A673 (cell line): ENCODE data around the gene SELENOW. TPM values are rescaled to one million over a fixed set of nuclear protein-coding genes. Genes with fewer than 3 reads are reported as not detected.

Experiments
- BruUV-seq: library from RNA; stranded (reverse); fragments of 400-500 nt; replicated peaks from 2 replicates; lab custom pipeline; 2021; lab: Mats Ljungman, UMichigan
- CTCF ChIA-PET: fragments of 300-600 bp; sonication (Branson Sonifier 250); formaldehyde crosslinking; loops from one replicate; lab custom pipeline; 2022; ENCODE audit warnings: antibody characterized with exemption; lab: Charles Lee
- POLR2A ChIA-PET: fragments of 300-600 bp; sonication (Branson Sonifier 250); formaldehyde crosslinking; loops from one replicate; lab custom pipeline; 2022; ENCODE audit warnings: antibody characterized with exemption; ENCODE audit not compliant: low non-redundant PET; lab: Charles Lee
- DNase-seq: peaks from one replicate; pipeline ENCODE4 v3.0.0-alpha.2; 2015; ENCODE audit warnings: low spot score
- H3K27ac ChIP-seq: fragments of 200-600 bp; sonication (generic); 2 replicates; pipeline ENCODE4 v1.5.1; 2016; ENCODE audit warnings: mixed run types, low read depth, mild to moderate bottlenecking, mixed read lengths, antibody characterized with exemption, low read length; ENCODE audit not compliant: poor library complexity, severe bottlenecking
- H3K27me3 ChIP-seq: fragments of 200-600 bp; sonication (generic); replicated peaks from 2 replicates; pipeline ENCODE4 v1.6.1; 2017; ENCODE audit warnings: mixed run types, low read depth, mild to moderate bottlenecking, mixed read lengths, antibody characterized with exemption, low read length; ENCODE audit not compliant: insufficient read depth, poor library complexity
- H3K36me3 ChIP-seq: fragments of 200-600 bp; sonication (generic); 2 replicates; pipeline ENCODE4 v1.6.1; 2016; ENCODE audit warnings: mixed run types, mild to moderate bottlenecking, mixed read lengths, antibody characterized with exemption, low read length; ENCODE audit not compliant: insufficient read depth, poor library complexity, severe bottlenecking
- H3K4me1 ChIP-seq: fragments of 200-600 bp; sonication (generic); 2 replicates; pipeline ENCODE4 v1.6.1; 2017; ENCODE audit warnings: mixed run types, mild to moderate bottlenecking, mixed read lengths, antibody characterized with exemption, low read length; ENCODE audit not compliant: insufficient read depth, poor library complexity, severe bottlenecking
- H3K4me3 ChIP-seq: fragments of 200-600 bp; sonication (generic); 2 replicates; pipeline ENCODE4 v1.5.1; 2016; ENCODE audit warnings: low read depth, mixed run types, mild to moderate bottlenecking, mixed read lengths, low read length; ENCODE audit not compliant: poor library complexity, severe bottlenecking
- H3K9me3 ChIP-seq: fragments of 200-600 bp; sonication (generic); 2 replicates; pipeline ENCODE4 v1.6.1; 2016; ENCODE audit warnings: mixed run types, low read depth, mild to moderate bottlenecking, mixed read lengths, antibody characterized with exemption, low read length; ENCODE audit not compliant: poor library complexity, severe bottlenecking
- CTCF ChIP-seq: fragments of 300-800, 200-600 bp; sonication (generic); conservative IDR thresholded peaks from 2 replicates; pipeline ENCODE4 v1.5.1; 2017; ENCODE audit warnings: low read depth, mild to moderate bottlenecking, antibody characterized with exemption, low read length, moderate library complexity, mixed read lengths
- EZH2 ChIP-seq: fragments of 200-600 bp; sonication (generic); IDR thresholded peaks from 2 replicates; pipeline ENCODE4 v1.6.1; 2017; ENCODE audit warnings: borderline replicate concordance, low read depth, mild to moderate bottlenecking, mixed read lengths, antibody characterized with exemption, low read length; ENCODE audit not compliant: poor library complexity, severe bottlenecking
- intact Hi-C: fragments of 100-400 bp; cut with micrococcal nuclease; formaldehyde crosslinking; loops from one replicate; pipeline ENCODE4 v1.10.0; 2022; ENCODE audit not compliant: unreplicated experiment
- total RNA-seq: library from RNA; stranded (reverse); gene quantifications from 2 replicates; pipeline ENCODE4 v1.2.3, GENCODE V29; 2021

The SELENOW gene
- total RNA-seq, 1 experiment from 2014 or later = 107 TPM

GRCh38 chr19:47796785-47797184 lies 18.3 kb downstream of the SELENOW start:
- TF ChIP-seq CTCF (no peak), EZH2 (no peak)
- Histone ChIP-seq H3K27me3 (no peaks in the 10 kb centered on the region), H3K4me1 (no peaks in the 10 kb centered on the region), H3K36me3 (no peaks in the 10 kb centered on the region), H3K27ac (no peak overlapping the region), H3K9me3 (no peaks in the 10 kb centered on the region), H3K4me3 (no peak overlapping the region)
- ChIA-PET CTCF (no interaction called here), POLR2A (no interaction called here)
- no TSS peak for BruUV-seq
- intact Hi-C loops = no loop called here
- DNase-seq = no peak

GRCh38 chr19:47797996-47798903 lies 19.7 kb downstream of the SELENOW start:
- no peaks in the 10 kb centered on the region for H3K27me3 ChIP-seq
- BruUV-seq = no TSS peak
- no peaks in the 10 kb centered on the region for H3K9me3 ChIP-seq
- no peak overlapping the region for H3K27ac ChIP-seq
- no peak for TF ChIP-seq EZH2
- no peak for TF ChIP-seq CTCF
- intact Hi-C loops = no loop called here
- DNase-seq = no peak
- H3K4me1 ChIP-seq = no peaks in the 10 kb centered on the region
- ChIA-PET POLR2A (no interaction called here), CTCF (no interaction called here)
- no peak overlapping the region for H3K4me3 ChIP-seq
- H3K36me3 ChIP-seq = no peaks in the 10 kb centered on the region

DNA sequence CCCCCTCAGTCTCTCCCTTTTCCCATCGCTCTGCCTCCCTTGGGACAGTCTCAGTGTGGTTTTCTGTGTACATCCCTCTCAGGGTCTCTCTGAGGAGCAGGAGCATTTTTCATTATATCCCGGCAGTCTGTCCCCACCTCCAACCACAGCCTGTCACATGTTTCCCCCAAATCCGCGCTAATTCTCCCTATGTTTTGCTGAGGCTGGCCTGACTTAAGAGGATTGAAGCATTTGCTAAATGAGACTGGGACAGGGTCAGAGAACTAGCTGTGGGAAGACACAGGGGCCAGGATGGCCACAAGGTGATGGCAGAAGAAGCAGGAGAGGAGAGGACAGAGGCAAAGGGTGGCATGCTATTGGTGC lies 20.4 kb downstream of the SELENOW start:
- no peaks in the 10 kb centered on the region for H3K27me3 ChIP-seq
- ChIA-PET POLR2A (no interaction called here), CTCF (no interaction called here)
- H3K4me3 ChIP-seq = no peak overlapping the region
- no peak for TF ChIP-seq CTCF
- TF ChIP-seq EZH2 = no peak
- no peak overlapping the region for H3K27ac ChIP-seq
- no TSS peak for BruUV-seq
- intact Hi-C loops = no loop called here
- H3K36me3 ChIP-seq = no peaks in the 10 kb centered on the region
- no peaks in the 10 kb centered on the region for H3K9me3 ChIP-seq
- no peak for DNase-seq
- H3K4me1 ChIP-seq = no peaks in the 10 kb centered on the region
